Caki2 (cell line): ENCODE results near the gene RNF113B. TPM values are rescaled to one million over a fixed set of nuclear protein-coding genes. Genes with fewer than 3 reads are reported as not detected.

Experiments
- DNase-seq: peaks from one replicate; pipeline ENCODE4 v3.0.0-alpha.2; 2015; ENCODE audit warnings: low read depth
- in situ Hi-C: cut with HindIII; loops from 2 replicates; pipeline ENCODE4 v1.10.0; 2016; ENCODE audit warnings: low sequenced_read_pairs, low pct_unique_long_range_greater_than_20kb, mixed read lengths
- total RNA-seq: library from RNA; depleted of rRNA; stranded (reverse); fragments of >200 nt; shearing (Covaris generic); gene quantifications from 2 replicates; pipeline ENCODE4 v1.2.3, GENCODE V29; 2014; ENCODE audit warnings: low replicate concordance

Gene RNF113B
- total RNA-seq, 1 experiment from 2014 or later = not detected

DNA sequence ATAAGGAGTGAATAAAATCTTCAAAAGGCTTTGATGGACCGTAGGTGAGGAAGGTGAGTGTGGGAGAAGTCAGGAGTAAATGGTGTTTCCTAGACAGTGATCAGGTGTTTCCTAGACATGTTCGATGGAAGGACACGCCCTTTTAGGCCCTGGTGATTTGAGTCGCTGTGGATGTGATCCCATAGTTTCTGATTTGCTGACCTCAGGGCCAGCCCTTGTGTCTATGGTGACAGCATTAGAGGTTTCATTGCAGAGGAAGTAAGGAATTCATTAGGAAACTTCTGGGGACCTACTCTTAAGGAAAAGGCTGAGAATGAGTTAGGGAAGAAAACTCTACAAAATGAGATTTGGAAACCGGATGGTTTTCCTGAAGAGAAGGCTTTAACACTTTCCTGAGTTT lies 31.5 kb upstream of the RNF113B start:
- DNase-seq = peak; percentile 37
- in situ Hi-C loops = no loop called here

GRCh38 chr13:98207416-98207815 lies 30.3 kb upstream of the RNF113B start:
- in situ Hi-C loops = no loop called here
- peak; percentile 73 for DNase-seq

GRCh38 chr13:98206946-98207345 lies 29.9 kb upstream of the RNF113B start:
- in situ Hi-C loops = no loop called here
- peak; percentile 79 for DNase-seq

DNA sequence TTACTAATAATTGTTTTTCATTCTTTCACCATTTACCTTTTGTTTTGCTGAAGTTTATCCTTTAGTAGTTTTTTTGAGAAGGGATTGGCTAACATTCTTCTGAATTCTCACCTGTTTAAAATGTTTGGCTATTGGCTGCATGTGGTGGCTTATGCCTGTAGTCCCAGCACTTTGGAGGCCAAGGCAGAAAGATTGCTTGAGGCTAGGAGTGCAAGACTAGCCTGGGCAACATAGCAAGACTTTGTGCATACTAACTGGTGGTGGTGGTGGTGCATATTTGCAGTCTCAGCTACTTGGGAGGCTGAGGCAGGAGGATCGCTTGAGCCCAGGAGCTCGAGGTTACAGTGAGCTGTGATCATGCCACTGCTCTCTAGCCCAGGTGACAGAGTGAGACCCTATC lies 27.5 kb upstream of the RNF113B start:
- no peak for DNase-seq
- in situ Hi-C loops = no loop called here

- DNase-seq = no peak
- in situ Hi-C loops = no loop called here
These were observed 26.7 kb upstream of the RNF113B start for GRCh38 chr13:98203646-98204326.

DNA sequence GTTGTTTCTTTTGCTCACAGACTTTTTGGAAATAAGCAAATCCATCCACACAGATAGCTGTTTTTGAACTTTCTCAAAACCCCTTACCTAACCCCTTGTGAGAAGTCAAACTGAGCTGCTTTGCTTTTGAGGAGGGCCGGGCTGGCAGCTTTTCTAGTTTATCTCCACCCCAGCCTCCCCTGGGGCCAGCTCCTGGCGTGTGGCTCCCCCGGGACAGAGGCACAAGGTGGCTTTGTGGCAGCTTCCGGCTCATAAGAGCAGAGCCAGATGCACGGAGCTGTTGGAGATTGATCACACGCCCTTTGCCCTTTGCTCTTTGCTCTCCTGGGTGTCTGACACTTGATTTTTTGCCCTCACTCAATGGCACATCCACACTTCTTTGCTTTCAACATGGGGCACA lies 24.9 kb upstream of the RNF113B start:
- no peak for DNase-seq
- in situ Hi-C loops = no loop called here

DNA sequence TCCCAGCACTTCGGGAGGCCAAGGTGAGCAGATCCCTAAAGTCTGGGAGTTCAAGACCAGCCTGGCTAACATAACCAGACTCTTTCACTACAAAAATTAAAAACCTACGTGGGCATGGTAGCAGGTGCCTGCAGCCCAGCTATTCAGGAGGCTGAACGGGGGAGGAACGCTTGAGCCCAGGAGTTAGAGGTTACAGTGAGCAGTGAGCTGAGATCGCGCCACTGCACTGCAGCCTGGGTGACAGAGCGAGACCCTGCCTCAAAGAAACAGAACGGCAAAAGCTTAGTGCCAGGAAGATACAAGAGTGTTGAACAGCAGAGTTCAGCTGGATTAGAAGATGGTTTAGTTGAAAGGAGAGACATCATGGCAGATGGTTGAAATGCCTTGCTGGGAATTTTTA lies 24.1 kb upstream of the RNF113B start:
- in situ Hi-C loops = no loop called here
- DNase-seq = no peak

DNA sequence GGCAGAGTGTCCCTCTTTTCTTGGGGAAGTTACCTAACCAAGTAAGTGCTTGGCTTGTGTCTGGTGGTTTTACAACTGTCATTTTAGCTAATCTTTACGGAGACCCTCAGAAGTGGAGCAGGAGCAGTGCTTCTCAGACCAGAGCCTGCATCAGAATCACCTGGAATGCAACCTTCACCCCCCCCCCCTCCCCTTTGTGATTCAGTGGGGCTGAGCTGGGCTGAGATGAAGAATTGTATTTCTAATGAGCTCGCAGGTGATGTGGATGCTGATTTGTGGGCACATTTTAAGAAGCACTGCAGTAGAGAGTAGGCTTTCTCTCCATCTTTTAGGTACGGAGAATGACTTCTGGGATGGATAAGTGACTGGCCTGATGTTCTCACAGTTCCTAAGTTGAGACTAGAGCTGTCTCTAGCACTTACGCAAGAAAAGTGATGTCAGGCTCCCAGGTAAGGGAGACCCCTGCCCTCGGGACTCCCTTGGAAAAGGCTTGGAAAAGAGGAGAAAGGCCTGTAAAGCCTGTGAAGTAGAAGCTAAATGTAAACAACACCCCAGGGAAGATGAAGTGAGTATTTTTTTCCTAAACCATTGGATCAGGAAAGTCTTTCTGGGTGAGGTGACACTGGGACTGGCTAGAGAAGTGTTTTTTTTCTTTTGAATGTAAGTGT lies 23.3 kb upstream of the RNF113B start:
- DNase-seq = no peak
- in situ Hi-C loops = no loop called here

DNA sequence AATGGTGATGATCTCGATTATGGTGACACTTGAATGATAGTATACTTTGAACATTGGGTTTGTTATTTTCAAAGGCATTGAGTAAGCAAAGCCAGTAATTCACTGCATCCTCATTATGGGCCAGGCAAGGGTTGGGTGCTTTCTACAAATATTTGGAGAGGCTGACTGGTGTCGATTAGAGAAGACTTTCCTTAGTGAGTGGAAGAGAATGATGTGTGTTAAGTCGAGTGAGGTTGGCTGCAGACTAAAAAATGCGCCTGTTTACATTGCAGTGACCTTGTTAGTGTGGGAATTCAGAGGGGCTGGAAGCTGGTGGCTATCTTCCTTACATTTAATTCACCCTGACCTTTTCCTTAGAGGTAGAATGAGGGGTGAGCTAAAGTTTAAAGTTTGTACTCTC lies 22.4 kb upstream of the RNF113B start:
- no peak for DNase-seq
- in situ Hi-C loops = no loop called here

DNA sequence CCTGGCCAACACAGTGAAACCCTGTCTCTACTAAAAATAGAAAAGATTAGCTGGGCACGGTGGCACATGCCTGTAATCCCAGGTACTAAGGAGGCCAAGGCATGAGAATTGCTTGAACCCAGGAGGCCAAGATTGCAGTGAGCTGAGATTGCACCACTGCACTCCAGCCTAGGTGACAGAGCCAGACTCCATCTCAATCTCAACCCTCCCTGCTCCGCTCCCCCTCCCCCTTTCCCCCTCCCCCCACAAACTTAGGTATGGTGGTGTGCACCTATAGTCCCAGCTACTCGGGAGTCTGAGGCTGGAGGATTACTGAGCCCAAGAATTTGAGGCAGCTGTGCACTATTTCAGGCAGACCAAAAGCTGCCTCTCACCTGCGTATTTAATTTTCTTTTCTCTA lies 21.6 kb upstream of the RNF113B start:
- in situ Hi-C loops = no loop called here
- DNase-seq = no peak

DNA sequence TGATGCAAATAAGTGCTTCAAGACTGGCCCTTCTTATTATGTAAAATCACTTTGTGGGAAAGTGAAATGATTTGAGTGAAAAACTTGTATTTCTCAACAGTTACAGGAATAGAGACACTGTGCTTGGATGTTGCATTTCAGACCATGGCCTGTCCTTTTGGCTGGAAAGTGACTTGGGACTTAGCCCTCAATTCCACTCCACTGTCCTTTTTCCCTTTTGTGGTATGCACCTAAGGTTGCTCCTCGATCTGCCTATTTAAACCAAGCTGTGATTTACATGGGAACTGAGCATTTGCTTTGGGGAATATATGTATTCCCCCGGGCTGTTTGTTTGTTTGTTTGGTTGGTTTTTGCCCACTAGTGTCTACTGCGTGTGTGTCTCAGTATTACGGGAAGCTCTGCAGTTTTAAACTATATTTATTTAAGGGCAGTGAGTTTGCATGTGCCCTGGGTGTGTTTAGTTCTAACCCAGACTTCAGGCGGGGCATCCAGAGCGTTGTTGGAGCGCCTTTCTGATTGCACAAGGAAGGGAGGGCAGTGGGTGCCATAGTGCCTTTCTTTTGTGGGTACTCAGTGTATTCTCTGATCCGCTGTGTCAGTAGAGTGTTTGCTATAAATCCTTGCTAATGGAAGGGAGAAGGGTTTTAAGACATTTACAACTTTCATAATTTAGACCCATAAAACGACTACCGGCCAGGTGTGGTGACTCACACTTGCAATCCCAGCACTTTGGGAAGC lies 18.2 kb upstream of the RNF113B start:
- DNase-seq = no peak
- in situ Hi-C loops = no loop called here

DNA sequence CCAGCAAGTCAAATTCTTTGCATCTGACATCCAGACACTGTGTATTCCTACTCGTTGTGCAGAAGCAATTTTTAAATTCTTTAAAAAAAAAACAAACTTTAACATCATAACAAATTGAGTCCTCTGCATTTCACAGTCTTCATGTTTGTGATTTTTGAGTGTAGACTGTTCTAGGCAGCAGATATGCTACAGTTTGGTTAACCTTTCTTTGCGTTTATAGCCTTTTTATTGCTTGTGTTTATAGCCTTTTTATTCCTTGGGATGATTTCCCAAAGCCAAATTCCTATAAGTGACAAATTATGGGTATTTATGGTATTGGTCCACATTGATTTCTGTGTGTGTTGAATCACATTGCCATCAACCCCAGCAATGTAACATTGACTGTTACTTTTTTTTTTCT lies 14.9 kb upstream of the RNF113B start:
- in situ Hi-C loops = no loop called here
- DNase-seq = no peak

GRCh38 chr13:98190889-98191444 lies 13.9 kb upstream of the RNF113B start:
- in situ Hi-C loops = no loop called here
- no peak for DNase-seq

- DNase-seq = no peak
- in situ Hi-C loops = no loop called here
These were observed 12.9 kb upstream of the RNF113B start for GRCh38 chr13:98189841-98190505.

GRCh38 chr13:98188544-98189166 lies 11.6 kb upstream of the RNF113B start:
- in situ Hi-C loops = no loop called here
- DNase-seq = no peak

- in situ Hi-C loops = no loop called here
- DNase-seq = no peak
These were observed 10.8 kb upstream of the RNF113B start for GRCh38 chr13:98187965-98188261.

- no peak for DNase-seq
- in situ Hi-C loops = no loop called here
These were observed 10.3 kb upstream of the RNF113B start for GRCh38 chr13:98187155-98187964.

- in situ Hi-C loops = no loop called here
- DNase-seq = no peak
These were observed 7.7 kb upstream of the RNF113B start for GRCh38 chr13:98184792-98185191.
